Medulla oblongata (tissue), 1 donor: ENCODE measurements around the gene FBXO33.

Source experiments
- DNase-seq: peaks from one replicate; pipeline ENCODE4 v3.0.0-alpha.2; 2015; ENCODE audit errors: extremely low spot score

Gene FBXO33

DNA sequence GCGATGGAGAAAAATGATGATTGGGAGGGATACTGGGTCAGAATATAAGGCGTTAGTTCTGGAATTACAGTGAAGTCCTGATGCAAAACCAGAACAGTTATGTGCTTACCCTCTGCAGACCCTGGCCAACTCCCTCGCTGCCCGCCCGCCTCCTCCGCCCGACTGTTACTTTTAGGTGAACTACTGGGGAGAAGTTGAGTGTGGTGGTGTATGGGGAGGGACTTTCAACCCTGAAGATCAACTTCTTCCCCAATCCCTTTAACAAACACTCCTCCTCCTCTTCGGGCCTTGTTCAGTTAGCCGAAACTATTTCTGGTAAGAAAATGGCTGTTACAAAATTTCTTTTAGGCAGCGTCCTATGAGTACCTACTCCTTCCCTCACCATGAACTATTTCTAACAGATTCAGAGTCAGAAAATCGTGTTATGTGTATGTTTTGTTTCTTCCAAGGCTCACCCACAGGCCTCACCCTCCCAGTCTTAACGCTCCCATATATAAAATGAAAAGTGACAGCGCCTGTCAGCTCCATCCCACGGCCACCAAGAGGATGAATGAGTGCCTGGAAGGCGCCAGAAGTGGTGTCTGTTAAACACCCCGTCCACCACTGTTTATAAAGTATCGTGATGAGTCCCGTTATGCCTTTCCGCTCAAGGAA lies 1.3 kb downstream of the FBXO33 start:
- peak; percentile 32 for DNase-seq

DNA sequence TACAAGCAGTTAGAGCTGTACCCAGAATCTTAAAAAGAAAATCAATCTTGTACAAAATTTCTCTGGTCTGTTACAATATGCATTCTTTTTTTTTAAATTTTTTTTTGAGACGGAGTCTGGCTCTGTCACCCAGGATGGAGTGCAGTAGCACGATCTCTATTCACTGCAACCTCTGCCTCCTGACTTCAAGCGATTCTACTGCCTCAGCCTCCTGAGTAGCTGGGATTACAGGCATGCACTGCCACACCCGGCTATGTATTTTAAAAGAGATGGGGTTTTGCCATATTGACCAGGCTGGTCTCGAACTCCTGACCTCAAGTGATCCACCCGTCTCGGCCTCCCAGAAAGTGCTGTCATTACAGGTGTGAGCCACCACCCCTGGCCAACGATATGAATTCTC lies 4.1 kb downstream of the FBXO33 start:
- no peak for DNase-seq

DNA sequence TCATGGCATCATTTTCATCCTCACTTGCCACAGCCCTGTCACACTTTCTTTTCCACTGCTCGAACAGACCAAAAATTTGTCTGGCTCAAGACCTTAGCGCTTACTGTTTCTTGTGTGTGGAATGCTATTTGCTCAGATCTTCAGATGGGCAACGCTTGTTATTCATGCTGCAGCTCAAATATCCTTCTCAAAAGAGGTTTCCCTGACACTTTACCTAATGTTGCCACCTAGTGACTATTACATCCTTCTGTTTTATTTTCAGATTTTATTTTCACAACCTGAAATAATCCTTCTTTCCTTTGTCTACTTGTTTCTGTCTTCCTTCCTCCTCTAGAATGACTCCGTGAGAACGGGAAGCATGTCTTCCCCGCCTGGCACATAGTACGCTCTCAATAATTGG lies 5.6 kb downstream of the FBXO33 start:
- peak; percentile 30 for DNase-seq

DNA sequence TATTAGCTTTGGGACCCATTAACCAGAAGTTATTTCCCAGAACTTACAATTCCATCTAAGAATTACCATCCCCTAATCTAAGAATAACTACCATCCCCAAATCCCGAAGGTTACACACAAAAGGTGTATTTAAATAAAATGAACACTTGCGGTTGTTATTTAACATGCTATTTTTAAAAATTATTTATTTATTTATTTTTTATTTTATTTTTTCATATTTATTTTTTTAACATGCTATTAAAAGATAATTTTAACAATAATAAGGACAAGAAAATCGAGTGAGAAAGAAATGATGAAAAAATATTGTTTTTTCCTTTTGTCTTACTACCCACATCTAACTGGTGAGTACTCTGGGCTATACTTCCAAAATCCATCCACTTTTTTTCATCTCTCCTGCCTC lies 6.3 kb downstream of the FBXO33 start:
- DNase-seq, result no peak

DNA sequence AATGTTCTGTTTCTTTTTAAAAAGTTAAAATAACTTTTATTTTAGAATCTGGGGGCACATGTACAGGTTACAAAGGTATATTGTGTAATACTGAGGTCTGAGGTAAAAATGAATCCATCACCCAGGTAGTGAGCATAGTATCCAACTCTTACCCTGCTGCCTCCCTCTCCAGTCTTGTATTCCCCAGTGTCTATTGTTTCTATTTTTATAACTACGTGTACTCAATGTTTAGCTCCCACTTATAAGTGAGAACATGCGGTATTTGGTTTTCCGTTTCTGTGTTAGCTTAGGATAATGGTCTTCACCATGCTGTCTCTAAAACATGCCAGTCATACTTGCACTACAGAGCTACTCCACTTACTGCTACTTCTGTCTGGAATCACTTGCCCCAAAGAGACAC lies 8.4 kb downstream of the FBXO33 start:
- DNase-seq, result no peak

DNA sequence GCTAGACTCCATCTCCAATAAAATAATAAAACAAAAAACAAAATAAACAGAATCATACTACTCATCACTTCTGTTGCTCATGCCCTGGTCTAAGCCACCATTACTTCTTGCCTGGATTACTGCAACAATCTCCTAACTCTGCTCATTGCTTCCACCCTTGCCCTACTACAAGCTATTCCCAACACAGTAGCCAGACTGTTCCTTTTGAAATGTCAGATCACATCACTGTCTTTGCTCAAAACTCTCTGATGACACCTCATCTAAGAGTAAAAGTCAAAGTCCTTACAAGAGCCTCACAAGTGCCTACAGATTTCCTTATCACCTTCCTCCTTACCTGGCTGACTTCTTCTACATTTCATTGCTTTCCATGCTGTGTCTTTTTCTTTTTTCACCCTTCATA lies 10.0 kb downstream of the FBXO33 start:
- DNase-seq, result no peak

DNA sequence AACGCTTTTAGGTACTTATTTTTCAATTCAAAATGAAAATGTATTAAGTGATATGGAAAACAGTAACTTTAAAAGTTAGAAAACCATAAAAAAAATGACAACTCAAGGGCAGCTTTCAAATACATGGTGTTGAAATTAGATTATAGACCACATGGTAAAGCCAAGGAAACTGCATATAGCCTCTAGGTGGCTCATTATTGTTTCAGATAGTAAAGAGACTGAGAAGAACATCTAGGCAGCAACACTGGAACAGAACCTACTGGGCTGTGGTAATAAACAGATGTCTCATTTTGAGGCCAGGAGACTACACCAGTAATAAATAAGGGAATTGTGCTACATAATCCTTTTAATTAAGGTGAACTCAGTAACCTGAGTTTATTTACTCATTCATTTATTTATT lies 13.0 kb downstream of the FBXO33 start:
- DNase-seq, result no peak

DNA sequence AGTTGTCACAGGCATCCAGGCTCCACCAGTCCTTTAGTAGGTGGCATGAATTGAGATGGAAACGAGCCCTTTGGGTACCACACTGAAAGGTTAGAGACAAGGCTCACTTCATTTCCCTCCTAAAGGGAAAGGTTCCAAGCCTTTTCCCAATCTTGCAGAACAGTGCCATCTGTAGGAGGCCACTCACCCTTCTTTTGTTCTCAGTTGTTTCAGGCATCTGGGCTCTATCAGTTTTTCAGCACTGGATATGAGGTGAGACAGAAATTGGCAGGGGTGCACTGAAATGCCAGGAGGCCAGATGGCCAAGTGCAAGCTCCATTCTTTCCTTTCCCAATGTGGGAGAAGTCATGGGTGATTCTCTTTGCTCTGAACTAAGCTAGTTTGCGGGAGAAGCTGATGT lies 15.2 kb downstream of the FBXO33 start:
- DNase-seq, result no peak

DNA sequence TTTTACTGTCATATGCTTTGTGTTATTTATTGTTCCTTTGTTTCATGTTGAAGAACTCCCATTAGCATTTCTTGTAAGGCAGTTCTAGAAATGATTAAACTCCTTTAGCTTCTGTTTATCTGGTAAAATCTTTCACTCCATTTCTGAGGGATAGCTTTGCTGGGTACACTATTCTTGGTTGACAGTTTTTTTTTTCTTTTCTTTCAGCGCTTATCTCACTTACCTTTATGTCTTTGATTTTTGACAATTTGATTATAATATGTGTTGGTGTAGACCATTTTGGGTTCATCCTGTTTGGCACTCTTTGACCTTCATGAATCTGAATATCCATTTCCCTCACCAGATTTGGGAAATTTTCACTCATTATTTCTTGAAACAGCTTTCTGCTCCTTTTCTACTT lies 16.2 kb downstream of the FBXO33 start:
- DNase-seq, result no peak

DNA sequence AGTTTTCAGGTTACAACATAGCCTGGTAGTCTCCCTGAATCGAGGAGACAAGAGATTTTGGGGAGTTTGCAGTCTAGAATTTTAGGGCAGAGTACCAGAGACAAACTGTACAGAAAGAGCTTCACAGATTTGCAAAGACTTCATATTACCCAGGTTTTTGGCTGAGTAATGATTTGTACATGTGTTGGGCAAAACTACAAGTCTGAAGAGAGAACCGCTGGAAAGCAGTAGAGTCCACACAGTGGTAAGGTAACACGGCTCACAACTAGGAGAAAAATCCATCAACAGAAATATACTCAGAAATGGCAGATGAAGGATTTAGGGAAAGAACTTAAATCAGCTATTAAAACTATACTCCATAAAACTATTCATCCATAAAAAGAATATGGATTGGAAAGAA lies 25.7 kb downstream of the FBXO33 start:
- DNase-seq, result no peak

DNA sequence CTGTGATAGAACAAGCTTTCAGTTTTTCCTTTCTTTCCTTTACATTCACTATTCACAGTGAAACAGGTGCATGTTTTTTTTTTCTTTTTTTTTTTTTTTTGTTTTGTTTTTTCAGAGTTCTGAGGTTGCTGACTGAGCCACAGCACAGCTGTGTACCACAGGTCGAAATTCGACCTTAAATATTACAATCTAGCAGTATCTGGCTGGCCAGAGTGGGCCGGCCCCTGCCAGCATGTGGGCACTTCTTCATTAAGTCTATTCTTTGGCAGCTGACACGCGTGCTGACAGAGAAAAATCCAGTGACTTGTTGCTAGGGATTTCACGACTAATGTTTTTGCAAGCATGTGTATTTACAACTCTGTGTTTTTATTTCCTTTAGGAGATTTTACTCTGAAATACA lies 33.9 kb downstream of the FBXO33 start:
- no peak for DNase-seq

DNA sequence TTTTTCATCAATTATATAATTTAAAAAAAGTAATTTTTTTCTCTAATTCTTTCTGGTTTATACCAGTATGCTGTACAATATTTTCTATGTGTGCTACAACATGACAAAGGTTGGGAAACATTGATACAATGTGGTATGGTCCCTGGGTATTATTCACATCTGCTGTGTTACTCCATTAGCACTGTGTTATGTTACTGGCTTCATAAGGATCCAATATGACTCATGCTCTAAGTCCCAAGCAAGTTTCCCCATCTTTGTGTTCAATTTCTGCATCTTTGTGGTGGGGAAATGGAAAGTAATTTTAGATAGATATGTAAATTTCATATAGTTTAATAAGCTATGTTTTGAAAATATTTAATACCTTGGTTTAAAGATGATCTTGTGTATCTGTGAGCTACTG lies 35.8 kb downstream of the FBXO33 start:
- no peak for DNase-seq

DNA sequence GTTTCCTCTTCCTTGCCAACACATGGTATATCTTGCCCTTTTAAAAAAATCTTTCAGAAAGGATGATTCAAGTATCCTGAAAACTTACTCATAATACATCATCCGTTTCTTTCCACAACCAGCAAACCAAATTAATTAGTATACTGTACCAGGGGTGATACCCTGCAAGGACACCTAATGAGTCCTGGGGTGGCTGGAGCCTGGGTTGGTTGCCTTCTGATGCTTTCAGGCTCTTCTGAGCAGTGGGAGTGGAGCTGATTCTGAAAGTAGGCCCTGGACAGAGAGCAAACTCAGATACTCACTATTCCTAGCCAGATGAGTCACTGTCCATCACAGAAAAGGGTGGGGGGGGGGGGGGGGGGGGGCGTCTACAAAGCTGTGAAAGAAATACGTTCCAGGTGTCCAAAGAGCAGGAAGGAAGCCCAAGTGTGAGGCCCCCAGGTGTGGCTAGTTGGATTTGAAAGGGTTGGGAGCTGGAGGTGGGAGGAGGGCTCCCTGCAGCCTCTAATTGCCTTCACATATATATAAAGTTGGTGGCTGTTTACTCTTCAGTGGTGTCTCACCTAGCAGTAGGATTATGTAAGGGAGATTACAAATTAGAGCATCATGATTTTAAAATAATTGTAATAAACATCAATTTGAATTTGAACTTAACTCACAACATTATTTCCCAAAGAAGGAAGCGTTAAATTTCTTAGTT lies 36.5 kb downstream of the FBXO33 start:
- DNase-seq, result no peak

DNA sequence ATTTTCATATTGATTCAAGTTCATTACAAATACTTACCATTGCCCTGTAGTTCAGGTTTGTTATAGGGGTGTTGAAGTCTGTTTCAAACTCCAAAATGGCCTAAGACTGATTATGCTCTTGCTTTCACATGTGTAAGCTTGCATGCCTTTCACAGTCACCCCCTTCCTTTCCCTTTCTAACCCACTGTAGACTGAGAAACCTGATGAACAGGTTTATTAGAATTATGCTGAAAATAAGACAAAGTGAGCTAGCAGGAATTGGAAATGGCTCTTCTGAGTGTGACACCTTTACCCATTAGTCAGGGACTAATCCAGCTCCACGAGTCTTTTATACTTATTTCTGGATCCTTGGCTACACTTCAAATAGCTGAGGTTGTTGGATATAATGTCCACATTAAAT lies 38.9 kb downstream of the FBXO33 start:
- no peak for DNase-seq

DNA sequence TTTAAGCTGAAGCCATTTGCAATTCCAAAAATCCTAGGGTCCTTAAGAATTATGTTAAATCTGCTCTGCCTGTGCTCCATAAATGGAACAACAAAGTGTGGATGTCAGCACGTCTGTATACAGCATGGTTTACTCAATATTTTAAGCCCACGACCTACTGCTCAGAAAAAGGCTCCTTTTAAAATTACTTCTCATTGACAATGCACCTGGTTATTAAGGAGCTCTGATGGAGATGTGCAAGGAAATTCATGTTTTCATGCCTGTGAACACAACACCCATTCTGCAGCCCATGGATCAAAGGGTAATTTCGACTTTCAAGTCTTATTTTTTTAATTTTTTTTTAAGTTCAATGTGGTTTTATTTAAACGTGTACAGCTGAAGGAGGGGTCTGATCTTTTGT lies 48.1 kb downstream of the FBXO33 start:
- no peak for DNase-seq

DNA sequence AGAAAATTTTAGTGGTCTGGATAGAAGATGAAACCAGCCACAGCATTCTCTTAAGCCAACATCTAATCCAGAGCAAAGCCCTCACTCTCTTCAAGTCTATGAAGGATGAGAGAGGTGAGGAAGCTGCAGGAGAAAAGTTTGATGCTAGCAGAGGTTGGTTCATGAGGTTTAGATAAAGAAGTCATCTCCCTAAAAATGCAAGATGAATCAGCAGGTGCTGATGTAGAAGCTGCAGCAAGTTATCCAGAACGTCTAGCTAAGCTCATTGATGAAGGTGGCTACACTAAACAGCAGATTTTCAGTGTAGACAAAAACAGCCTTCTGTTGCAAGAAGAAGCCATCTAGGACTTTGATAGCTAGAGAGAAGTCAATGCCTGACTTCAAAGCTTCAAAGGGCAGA lies 48.5 kb downstream of the FBXO33 start:
- DNase-seq, result no peak

DNA sequence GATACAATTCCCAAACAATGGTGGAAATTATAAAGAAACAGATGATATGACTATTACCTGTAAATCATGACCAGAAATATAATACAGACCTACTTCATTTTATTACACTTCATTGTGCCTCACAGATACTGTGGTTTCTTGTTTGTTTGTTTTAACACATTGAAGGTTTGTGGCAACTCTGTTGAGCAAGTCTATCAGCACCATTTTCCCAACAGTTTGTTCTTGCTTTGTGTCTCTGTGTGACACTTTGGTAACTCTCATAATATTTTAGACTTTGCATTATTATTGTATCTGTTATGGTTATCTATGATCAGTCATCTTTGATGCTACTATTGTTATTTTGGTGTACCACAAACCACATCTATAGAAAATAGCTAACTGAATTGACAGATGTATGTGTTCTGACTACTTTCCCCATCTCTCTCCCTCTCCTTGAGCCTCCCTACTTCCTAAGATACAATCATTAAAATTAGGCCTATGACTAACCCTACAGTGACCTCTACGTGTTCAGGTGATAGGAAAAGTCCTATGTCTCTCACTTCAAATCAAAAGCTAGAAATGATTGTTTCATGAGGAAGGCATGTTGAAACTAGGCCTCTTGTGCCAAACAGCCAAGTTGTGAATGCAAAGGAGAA lies 49.1 kb downstream of the FBXO33 start:
- no peak for DNase-seq

DNA sequence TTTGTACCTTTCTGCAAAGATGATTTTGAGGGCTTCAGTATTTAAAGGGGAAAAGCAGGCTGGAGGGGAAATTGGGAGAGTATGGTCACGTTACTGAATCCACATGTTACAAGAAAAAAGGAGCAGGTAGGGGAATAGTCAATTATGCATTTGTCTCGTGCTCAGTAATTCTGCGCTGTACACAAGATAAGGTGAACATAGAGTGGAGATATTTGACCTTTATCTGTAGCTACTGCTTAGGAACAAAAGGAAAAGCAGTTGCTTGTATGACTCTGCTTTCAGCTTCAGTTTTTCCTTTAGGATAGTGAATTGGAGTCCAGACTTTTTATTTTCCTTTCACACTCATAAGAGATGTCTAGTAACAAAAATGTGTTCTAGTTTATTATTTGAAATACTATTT lies 49.8 kb downstream of the FBXO33 start:
- no peak for DNase-seq

DNA sequence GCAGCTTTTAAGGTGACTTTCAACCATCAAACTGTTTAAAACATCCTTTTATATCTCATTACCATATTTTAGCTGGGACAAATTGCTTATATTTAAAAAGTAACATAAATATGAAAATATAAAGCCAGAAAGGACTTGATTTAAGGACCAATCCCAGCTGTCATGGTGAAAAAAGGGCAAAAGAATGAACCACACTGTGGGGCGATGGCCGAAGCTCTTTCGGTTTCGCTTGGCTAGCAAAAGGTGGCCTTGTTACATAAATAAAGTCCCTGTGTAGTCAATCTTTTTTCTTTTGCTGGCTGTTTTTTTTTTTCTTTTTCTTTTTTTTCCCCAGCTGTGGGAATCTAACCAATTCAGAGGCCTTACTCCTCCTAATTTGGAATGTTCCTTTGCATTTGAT lies 50.9 kb downstream of the FBXO33 start:
- peak; percentile 79 for DNase-seq

DNA sequence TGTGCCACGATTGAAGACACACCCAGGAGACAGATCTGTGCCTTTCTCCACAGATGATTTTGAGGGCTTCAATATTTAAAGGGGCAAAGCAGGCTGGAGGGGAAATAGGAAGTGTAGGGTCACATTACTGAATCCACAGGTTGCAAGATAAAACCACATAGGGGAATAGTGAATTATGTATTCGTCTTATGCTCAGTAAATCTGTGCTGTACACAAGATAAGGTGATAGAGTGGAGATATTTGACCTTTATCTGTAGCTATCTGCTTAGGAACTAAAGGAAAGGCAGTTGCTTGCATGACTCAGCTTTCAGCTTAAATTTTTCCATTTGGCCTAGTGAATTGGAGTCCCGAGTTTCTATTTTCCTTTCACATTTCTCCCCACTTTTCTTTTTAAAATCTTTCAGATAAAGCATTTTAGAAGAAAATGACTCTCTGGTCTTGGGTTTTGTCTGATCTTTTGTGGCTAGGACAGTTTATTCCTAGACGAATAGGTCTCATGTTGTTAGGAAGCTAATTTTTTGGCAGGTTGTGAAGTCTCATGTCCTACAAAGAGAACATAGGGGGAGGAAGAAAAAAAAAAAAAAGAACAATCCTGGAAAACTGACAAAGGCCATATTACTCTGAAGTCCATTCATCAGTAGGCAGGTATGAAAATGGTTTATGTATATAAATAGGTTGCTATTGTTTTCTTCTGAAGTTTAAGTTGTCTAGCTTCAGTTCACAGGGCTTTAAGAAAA lies 55.4 kb downstream of the FBXO33 start:
- peak; percentile 27 for DNase-seq

DNA sequence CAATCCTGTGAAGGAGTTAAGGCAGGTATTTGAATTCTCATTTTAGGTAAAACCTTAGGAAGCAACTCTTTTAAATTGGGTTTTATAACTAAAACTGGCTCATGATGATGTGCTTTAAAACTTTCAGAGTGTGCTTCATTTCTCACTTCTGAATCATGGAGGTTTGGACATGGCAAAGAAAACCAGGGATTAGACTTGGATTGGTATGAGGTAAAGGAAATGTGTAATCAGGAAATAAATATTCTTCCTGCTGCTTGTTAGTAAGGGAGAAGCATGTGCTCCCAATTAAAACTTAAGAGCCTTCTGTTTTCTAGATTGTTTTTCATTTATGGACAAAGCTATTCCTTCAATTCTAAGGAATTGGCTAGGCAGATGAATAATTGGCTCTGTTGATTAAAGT lies 57.4 kb downstream of the FBXO33 start:
- DNase-seq, result no peak

DNA sequence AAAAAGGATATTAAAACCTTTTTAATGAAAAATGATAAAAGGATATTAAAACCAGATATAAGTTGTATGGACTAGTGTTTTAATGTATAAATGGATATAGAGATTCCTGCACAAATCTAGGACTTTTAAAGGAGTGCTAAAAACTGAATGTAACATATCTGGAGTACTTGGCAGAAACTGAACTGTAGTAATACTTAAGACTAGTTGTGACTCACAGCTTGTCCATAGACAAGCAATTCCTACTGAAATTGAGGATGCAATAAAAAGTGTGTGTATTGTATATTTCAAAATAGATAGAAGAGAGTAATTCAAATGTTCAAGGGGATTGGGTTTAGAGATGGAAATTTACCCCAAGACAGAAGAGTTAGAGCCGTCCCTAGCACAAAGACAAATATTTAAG lies 59.6 kb downstream of the FBXO33 start:
- no peak for DNase-seq

DNA sequence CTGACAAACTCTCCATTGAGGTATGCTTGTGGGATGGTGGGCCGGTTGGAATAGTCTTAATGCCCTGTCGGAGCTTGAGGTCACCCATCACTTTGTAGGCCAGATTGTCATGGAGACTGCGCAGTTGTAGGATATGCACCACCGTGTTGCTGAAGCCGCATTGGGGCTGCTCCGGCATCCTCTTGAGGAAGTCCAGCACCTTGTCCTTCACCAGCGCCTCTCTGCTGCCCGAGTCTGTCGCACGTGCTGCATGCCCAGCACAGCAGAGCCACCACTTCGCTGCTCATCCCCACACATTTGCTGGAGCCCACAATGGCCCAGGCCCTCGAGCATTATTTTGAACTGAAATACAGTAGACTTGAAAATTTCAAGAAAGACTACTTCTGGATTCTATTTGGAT lies 61.8 kb downstream of the FBXO33 start:
- no peak for DNase-seq
